HEK293 (cell line): Measurements from ENCODE around the gene RND1.

ENCODE experiments used
- CTCF ChIA-PET: fragments of 350-600 bp; formaldehyde crosslinking; extraction: SDS; loops from one replicate; lab custom pipeline; 2021; ENCODE audit warnings: antibody characterized with exemption; lab: Yijun Ruan, JAX
- POLR2A ChIA-PET: fragments of 300-600 bp; formaldehyde crosslinking; extraction: SDS; loops from one replicate; lab custom pipeline; 2020; ENCODE audit warnings: antibody characterized with exemption, inconsistent platforms; lab: Yijun Ruan, JAX
- H3K27ac ChIP-seq: fragments of 200-500 bp; sonication (Bioruptor generic); 2 replicates; pipeline ENCODE4 v1.5.1; 2014; ENCODE audit warnings: low read depth, low read length, control low read depth, inconsistent platforms; ENCODE audit errors: extremely low read depth
- H3K36me3 ChIP-seq, 2 experiments: fragments of 200-500 bp in 1 of 2; sonication (Bioruptor generic) in 1 of 2; 1 replicate in 1 of 2; 2 replicates in 1 of 2; pipeline ENCODE4 v1.5.1; 2014 to 2017; ENCODE audit warnings: inconsistent platforms in 2 of 2, low read length in 2 of 2; ENCODE audit not compliant: control insufficient read depth in 2 of 2, insufficient read depth in 1 of 2
- H3K4me1 ChIP-seq: fragments of 200-500 bp; sonication (Bioruptor generic); 2 replicates; pipeline ENCODE4 v1.5.1; 2014; ENCODE audit warnings: mild to moderate bottlenecking, low read length, inconsistent platforms; ENCODE audit not compliant: control insufficient read depth, insufficient read depth
- H3K4me3 ChIP-seq: 2 replicates; pipeline ENCODE4 v1.5.1; 2011; ENCODE audit warnings: low read depth, mild to moderate bottlenecking, control low read depth, low read length, moderate library complexity
- H3K9me3 ChIP-seq: fragments of 200-500 bp; sonication (Bioruptor generic); 2 replicates; pipeline ENCODE4 v1.5.1; 2014; ENCODE audit warnings: low read depth, low read length, inconsistent platforms; ENCODE audit not compliant: control insufficient read depth, insufficient read depth
- EGR2 ChIP-seq: fragments of 450-650 bp; formaldehyde crosslinking; IDR thresholded peaks from 2 replicates; pipeline ENCODE4 v1.5.1; 2016; ENCODE audit warnings: low read depth, missing biosample characterization, missing genetic modification characterization
- FEZF1 ChIP-seq: fragments of 450-650 bp; formaldehyde crosslinking; IDR thresholded peaks from 2 replicates; pipeline ENCODE4 v1.5.1; 2016; ENCODE audit warnings: missing biosample characterization, missing genetic modification characterization
- GLIS2 ChIP-seq: fragments of 450-650 bp; formaldehyde crosslinking; IDR thresholded peaks from 2 replicates; pipeline ENCODE4 v1.5.1; 2016; ENCODE audit warnings: missing biosample characterization, missing genetic modification characterization
- HOXC10 ChIP-seq: sonication (generic); formaldehyde crosslinking; IDR thresholded peaks from 2 replicates; pipeline ENCODE4 v1.8.1; 2023; ENCODE audit warnings: mild to moderate bottlenecking, missing genetic modification reagents
- SCRT1 ChIP-seq: fragments of 450-650 bp; formaldehyde crosslinking; IDR thresholded peaks from 2 replicates; pipeline ENCODE4 v1.5.1; 2016; ENCODE audit warnings: missing biosample characterization, missing genetic modification characterization, borderline replicate concordance
- SP7 ChIP-seq: fragments of 450-650 bp; formaldehyde crosslinking; IDR thresholded peaks from 2 replicates; pipeline ENCODE4 v1.5.1; 2016; ENCODE audit warnings: missing biosample characterization, missing genetic modification characterization
- ZBTB1 ChIP-seq: fragments of 450-650 bp; formaldehyde crosslinking; IDR thresholded peaks from 2 replicates; pipeline ENCODE4 v1.5.1; 2016; ENCODE audit warnings: missing biosample characterization, missing genetic modification characterization
- ZBTB20 ChIP-seq: fragments of 450-650 bp; formaldehyde crosslinking; IDR thresholded peaks from 2 replicates; pipeline ENCODE4 v1.5.1; 2016; ENCODE audit warnings: missing biosample characterization, missing genetic modification characterization
- ZFHX2 ChIP-seq: fragments of 450-650 bp; formaldehyde crosslinking; conservative IDR thresholded peaks from 2 replicates; pipeline ENCODE4 v1.5.1; 2016; ENCODE audit warnings: missing biosample characterization, missing genetic modification characterization
- ZIC2 ChIP-seq: fragments of 450-650 bp; formaldehyde crosslinking; IDR thresholded peaks from 2 replicates; pipeline ENCODE4 v1.5.1; 2016; ENCODE audit warnings: missing biosample characterization, missing genetic modification characterization
- ZNF184 ChIP-seq: fragments of 450-650 bp; IDR thresholded peaks from 2 replicates; pipeline ENCODE4 v1.5.1; 2018; ENCODE audit warnings: missing biosample characterization, mild to moderate bottlenecking, missing genetic modification characterization
- ZNF23 ChIP-seq: fragments of 450-650 bp; formaldehyde crosslinking; IDR thresholded peaks from 2 replicates; pipeline ENCODE4 v1.5.1; 2016; ENCODE audit warnings: missing biosample characterization, missing genetic modification characterization, borderline replicate concordance
- ZNF324 ChIP-seq: fragments of 450-650 bp; formaldehyde crosslinking; IDR thresholded peaks from 2 replicates; pipeline ENCODE4 v1.5.1; 2016; ENCODE audit warnings: missing biosample characterization, missing genetic modification characterization
- ZNF354C ChIP-seq: fragments of 450-650 bp; formaldehyde crosslinking; IDR thresholded peaks from 2 replicates; pipeline ENCODE4 v1.5.1; 2016; ENCODE audit warnings: missing biosample characterization, missing genetic modification characterization, low read depth, borderline replicate concordance
- ZNF514 ChIP-seq: fragments of 450-650 bp; formaldehyde crosslinking; IDR thresholded peaks from 2 replicates; pipeline ENCODE4 v1.5.1; 2016; ENCODE audit warnings: missing biosample characterization, missing genetic modification characterization
- ZNF548 ChIP-seq: fragments of 450-650 bp; formaldehyde crosslinking; IDR thresholded peaks from 2 replicates; pipeline ENCODE4 v1.5.1; 2016; ENCODE audit warnings: missing biosample characterization, missing genetic modification characterization
- ZNF664 ChIP-seq: fragments of 450-650 bp; formaldehyde crosslinking; IDR thresholded peaks from 2 replicates; pipeline ENCODE4 v1.5.1; 2016; ENCODE audit warnings: missing biosample characterization, missing genetic modification characterization
- ZNF792 ChIP-seq: fragments of 450-650 bp; formaldehyde crosslinking; IDR thresholded peaks from 2 replicates; pipeline ENCODE4 v1.5.1; 2016; ENCODE audit warnings: missing biosample characterization, missing genetic modification characterization
- ZNF837 ChIP-seq: fragments of 450-650 bp; formaldehyde crosslinking; IDR thresholded peaks from 2 replicates; pipeline ENCODE4 v1.5.1; 2016; ENCODE audit warnings: missing biosample characterization, missing genetic modification characterization
- TF ChIP-seq, protein P1 (sequence below): fragments of 450-650 bp; formaldehyde crosslinking; IDR thresholded peaks from 2 replicates; pipeline ENCODE4 v1.5.1; 2016; ENCODE audit warnings: missing biosample characterization, missing genetic modification characterization
- TF ChIP-seq, protein P2 (sequence below): fragments of 450-650 bp; formaldehyde crosslinking; IDR thresholded peaks from 2 replicates; pipeline ENCODE4 v1.5.1; 2016; ENCODE audit warnings: missing biosample characterization, missing genetic modification characterization
- TF ChIP-seq, protein P3 (sequence below): fragments of 450-650 bp; formaldehyde crosslinking; IDR thresholded peaks from 2 replicates; pipeline ENCODE4 v1.5.0; 2017; ENCODE audit warnings: missing biosample characterization, missing genetic modification characterization, borderline replicate concordance
- TF ChIP-seq, protein P4 (sequence below): fragments of 450-650 bp; formaldehyde crosslinking; IDR thresholded peaks from 2 replicates; pipeline ENCODE4 v1.5.1; 2017; ENCODE audit warnings: missing biosample characterization, missing genetic modification characterization

RND1 gene

DNA sequence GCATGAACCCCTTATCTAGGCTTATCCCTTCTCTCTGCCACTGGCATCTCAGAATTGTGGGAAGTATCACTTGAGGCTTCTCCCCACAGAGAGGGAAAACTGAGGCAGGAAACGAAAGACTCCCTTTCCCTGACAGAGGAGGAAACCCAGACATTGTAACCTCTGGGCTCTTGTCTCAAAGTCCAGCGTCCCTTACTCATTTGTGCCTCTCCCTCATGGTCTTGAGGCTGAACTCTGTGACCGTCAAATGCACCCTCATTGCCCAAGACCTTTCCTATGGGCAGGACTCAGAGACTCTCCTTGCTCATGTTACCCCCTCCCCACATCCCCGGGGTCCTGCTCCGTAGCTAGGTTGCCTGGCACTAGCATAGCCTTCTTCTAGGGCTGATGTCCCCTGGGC is 43.5 kb downstream of the RND1 start:
- H3K4me3 ChIP-seq, result no peak overlapping the region
- CTCF ChIA-PET, result interaction anchor here (0.7 to 1.2 kb wide), 2 partner anchors 81 to 251 kb away, joined by 3 to 4 read pairs; no protein-coding TSS in a partner anchor
- H3K36me3 ChIP-seq, result peaks cover 0 to 41% of the 10 kb centered on the region in 2 experiments; a peak in 1 of 3 replicates
- no peaks in the 10 kb centered on the region for H3K4me1 ChIP-seq
- TF ChIP-seq ZNF664 (tag by site-specific recombination) (no peak), ZNF354C (tag by site-specific recombination) (no peak), ZBTB20 (tag by site-specific recombination) (no peak), HOXC10 (CRISPR knock-in tag) (no peak), FEZF1 (tag by site-specific recombination) (no peak), SCRT1 (tag by site-specific recombination) (no peak), ZNF324 (tag by site-specific recombination) (no peak), SP7 (tag by site-specific recombination) (no peak), ZNF548 (tag by site-specific recombination) (no peak), ZIC2 (tag by site-specific recombination) (no peak), ZNF837 (no peak), ZNF792 (tag by site-specific recombination) (no peak), ZNF184 (tag by site-specific recombination) (no peak), ZBTB1 (tag by site-specific recombination) (no peak), ZNF23 (tag by site-specific recombination) (no peak), ZNF514 (tag by site-specific recombination) (no peak)
- TF ChIP-seq, protein P1, sequence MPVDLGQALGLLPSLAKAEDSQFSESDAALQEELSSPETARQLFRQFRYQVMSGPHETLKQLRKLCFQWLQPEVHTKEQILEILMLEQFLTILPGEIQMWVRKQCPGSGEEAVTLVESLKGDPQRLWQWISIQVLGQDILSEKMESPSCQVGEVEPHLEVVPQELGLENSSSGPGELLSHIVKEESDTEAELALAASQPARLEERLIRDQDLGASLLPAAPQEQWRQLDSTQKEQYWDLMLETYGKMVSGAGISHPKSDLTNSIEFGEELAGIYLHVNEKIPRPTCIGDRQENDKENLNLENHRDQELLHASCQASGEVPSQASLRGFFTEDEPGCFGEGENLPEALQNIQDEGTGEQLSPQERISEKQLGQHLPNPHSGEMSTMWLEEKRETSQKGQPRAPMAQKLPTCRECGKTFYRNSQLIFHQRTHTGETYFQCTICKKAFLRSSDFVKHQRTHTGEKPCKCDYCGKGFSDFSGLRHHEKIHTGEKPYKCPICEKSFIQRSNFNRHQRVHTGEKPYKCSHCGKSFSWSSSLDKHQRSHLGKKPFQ (tag by site-specific recombination), result no peak
- TF ChIP-seq, protein P2, sequence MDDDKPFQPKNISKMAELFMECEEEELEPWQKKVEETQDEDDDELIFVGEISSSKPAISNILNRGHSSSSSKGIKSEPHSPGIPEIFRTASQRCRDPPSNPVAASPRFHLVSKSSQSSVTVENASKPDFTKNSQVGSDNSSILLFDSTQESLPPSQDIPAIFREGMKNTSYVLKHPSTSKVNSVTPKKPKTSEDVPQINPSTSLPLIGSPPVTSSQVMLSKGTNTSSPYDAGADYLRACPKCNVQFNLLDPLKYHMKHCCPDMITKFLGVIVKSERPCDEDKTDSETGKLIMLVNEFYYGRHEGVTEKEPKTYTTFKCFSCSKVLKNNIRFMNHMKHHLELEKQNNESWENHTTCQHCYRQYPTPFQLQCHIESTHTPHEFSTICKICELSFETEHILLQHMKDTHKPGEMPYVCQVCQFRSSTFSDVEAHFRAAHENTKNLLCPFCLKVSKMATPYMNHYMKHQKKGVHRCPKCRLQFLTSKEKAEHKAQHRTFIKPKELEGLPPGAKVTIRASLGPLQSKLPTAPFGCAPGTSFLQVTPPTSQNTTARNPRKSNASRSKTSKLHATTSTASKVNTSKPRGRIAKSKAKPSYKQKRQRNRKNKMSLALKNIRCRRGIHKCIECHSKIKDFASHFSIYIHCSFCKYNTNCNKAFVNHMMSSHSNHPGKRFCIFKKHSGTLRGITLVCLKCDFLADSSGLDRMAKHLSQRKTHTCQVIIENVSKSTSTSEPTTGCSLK (tag by site-specific recombination), result no peak
- TF ChIP-seq, protein P3, sequence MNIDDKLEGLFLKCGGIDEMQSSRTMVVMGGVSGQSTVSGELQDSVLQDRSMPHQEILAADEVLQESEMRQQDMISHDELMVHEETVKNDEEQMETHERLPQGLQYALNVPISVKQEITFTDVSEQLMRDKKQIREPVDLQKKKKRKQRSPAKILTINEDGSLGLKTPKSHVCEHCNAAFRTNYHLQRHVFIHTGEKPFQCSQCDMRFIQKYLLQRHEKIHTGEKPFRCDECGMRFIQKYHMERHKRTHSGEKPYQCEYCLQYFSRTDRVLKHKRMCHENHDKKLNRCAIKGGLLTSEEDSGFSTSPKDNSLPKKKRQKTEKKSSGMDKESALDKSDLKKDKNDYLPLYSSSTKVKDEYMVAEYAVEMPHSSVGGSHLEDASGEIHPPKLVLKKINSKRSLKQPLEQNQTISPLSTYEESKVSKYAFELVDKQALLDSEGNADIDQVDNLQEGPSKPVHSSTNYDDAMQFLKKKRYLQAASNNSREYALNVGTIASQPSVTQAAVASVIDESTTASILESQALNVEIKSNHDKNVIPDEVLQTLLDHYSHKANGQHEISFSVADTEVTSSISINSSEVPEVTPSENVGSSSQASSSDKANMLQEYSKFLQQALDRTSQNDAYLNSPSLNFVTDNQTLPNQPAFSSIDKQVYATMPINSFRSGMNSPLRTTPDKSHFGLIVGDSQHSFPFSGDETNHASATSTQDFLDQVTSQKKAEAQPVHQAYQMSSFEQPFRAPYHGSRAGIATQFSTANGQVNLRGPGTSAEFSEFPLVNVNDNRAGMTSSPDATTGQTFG (tag by site-specific recombination), result no peak
- H3K9me3 ChIP-seq, result no peaks in the 10 kb centered on the region
- POLR2A ChIA-PET, result no interaction called here
- H3K27ac ChIP-seq, result no peak overlapping the region

DNA sequence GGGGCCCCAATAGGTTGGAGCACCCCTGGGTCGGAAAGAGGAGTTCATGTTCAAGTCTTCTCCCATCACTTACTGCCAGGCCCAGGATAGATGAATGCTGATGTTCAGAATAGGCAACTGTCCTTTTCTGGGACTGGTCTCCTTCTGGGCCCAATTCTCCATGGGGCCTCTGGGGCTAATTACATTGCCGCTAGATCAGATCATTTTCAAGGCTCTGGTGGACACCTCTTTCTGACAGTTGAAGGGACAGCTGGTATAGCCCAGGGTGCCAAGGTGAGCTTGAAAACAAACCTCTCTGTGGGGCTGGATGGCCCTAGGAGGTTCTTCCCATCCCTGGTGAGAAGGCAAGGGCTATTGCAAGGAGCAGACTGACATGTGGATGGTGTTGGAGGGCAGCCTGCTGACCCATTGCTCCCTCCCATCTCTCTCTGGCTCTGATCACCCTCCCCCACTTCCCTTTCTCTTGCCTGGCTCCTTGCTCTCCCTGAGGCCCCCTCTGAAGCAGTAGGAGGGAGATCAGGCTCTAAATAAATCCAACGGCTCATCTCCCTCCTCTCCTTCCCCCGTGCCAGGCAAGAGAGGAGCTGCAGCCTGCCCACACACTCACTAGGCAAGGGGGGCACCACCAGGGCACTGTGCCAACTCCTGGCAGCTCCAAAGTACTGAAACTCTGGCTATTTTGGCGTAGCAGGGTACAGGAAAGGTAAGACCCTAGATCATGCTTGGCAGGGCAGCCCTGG is 45.5 kb downstream of the RND1 start:
- H3K36me3 ChIP-seq, result peaks cover 0 to 24% of the 10 kb centered on the region in 2 experiments; a peak in 1 of 3 replicates
- TF ChIP-seq ZFHX2 (tag by site-specific recombination), result peak; percentile 69
- 0 out of 2 replicates have a peak, but pooled peaks have one; percentile 27 for TF ChIP-seq EGR2 (tag by site-specific recombination)
- TF ChIP-seq, protein P4, sequence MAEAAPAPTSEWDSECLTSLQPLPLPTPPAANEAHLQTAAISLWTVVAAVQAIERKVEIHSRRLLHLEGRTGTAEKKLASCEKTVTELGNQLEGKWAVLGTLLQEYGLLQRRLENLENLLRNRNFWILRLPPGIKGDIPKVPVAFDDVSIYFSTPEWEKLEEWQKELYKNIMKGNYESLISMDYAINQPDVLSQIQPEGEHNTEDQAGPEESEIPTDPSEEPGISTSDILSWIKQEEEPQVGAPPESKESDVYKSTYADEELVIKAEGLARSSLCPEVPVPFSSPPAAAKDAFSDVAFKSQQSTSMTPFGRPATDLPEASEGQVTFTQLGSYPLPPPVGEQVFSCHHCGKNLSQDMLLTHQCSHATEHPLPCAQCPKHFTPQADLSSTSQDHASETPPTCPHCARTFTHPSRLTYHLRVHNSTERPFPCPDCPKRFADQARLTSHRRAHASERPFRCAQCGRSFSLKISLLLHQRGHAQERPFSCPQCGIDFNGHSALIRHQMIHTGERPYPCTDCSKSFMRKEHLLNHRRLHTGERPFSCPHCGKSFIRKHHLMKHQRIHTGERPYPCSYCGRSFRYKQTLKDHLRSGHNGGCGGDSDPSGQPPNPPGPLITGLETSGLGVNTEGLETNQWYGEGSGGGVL, result peak; percentile 24; the same call in 1 of the 2 replicates
- no peak for TF ChIP-seq GLIS2 (tag by site-specific recombination)
- H3K9me3 ChIP-seq, result no peaks in the 10 kb centered on the region
- no peak overlapping the region for H3K27ac ChIP-seq
- POLR2A ChIA-PET, result interaction anchor here (0.6 to 2.0 kb wide), 3 partner anchors 9 to 163 kb away, joined by 3 to 4 read pairs (median 3); no protein-coding TSS in a partner anchor
- H3K4me3 ChIP-seq, result no peak overlapping the region
- CTCF ChIA-PET, result interaction anchor here (0.5 to 1.5 kb wide), 5 partner anchors 10 to 197 kb away, joined by 3 to 8 read pairs (median 3); no protein-coding TSS in a partner anchor
- peaks cover 3% of the 10 kb centered on the region; the same call in 1 of the 2 replicates for H3K4me1 ChIP-seq
